Right lung (tissue), 5 donors: ENCODE results near the gene IQCC. TPM values are rescaled to one million over a fixed set of nuclear protein-coding genes. Genes with fewer than 3 reads are reported as not detected.

Experiments used
- DNase-seq, 2 donors: peaks; one replicate each; pipeline ENCODE4 v3.0.0-alpha.2; 2013
- polyA plus RNA-seq, 5 donors: library from polyadenylated mRNA; unstranded; fragments of 120-200 nt; gene quantifications; one replicate each; pipeline versions ENCODE4 v1.2.1 to v1.2.3, GENCODE V29; 2013; ENCODE audit warnings: inconsistent platforms in 1 of 5, low replicate concordance in 1 of 5; ENCODE audit not compliant: insufficient read length in 5 of 5, insufficient read depth in 1 of 5

IQCC gene
- polyA plus RNA-seq, 5 donors, result 7.2 to 8.7 (median 7.8) TPM

DNA sequence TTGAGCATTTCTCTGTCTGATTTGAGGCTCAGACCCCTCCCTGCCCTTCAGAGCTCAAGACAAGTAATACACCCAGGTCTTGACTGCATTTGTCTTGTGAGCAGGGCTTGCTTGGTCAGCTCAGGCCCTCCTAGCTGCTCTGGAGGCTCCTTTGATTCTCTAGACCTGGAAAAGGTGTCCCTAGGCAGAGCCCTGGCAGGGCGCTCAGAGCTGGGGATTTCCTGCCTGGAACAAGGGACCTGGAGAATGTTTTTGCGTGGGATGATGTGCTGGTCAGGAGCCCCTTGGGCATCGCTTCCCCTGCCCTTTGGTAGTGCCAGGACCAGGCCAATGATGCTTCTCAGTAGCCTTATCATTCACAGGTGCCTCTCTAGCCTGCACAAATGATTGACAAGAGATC lies 9.9 kb upstream of the IQCC start:
- no peak for DNase-seq

GRCh38 chr1:32195972-32196823 lies 9.3 kb upstream of the IQCC start:
- no peak for DNase-seq

DNA sequence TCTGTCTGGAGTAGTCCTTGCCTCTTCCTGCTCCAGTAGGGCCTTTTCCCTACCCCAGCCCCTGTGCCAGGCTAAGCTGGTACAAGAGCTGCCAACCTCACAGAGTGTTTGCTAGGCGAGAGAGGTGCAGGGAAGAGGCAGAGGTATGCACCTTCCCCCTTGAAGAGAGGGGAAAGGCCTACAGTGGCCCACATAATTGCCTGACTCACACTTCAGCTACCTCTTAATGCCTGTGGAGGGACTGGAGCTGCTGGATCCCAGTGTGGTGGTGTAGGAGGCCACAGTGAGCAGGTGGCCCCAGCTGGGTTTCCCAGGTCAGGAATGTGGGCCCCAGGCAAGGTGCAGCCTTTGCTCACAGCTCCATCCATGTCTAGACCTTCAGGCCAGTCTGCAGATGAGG lies 8.4 kb upstream of the IQCC start:
- no peak for DNase-seq

DNA sequence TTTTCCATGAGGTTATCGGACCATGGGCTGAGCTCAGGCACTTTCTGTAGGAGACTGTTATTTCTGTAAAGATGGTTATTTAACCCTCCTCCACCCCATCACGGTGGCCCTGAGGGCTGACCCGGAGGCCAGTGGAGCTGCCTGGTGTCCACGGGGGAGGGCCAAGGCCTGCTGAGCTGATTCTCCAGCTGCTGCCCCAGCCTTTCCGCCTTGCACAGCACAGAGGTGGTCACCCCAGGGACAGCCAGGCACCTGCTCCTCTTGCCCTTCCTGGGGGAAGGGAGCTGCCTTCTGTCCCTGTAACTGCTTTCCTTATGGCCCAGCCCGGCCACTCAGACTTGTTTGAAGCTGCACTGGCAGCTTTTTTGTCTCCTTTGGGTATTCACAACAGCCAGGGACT lies 7.6 kb upstream of the IQCC start:
- no peak for DNase-seq

DNA sequence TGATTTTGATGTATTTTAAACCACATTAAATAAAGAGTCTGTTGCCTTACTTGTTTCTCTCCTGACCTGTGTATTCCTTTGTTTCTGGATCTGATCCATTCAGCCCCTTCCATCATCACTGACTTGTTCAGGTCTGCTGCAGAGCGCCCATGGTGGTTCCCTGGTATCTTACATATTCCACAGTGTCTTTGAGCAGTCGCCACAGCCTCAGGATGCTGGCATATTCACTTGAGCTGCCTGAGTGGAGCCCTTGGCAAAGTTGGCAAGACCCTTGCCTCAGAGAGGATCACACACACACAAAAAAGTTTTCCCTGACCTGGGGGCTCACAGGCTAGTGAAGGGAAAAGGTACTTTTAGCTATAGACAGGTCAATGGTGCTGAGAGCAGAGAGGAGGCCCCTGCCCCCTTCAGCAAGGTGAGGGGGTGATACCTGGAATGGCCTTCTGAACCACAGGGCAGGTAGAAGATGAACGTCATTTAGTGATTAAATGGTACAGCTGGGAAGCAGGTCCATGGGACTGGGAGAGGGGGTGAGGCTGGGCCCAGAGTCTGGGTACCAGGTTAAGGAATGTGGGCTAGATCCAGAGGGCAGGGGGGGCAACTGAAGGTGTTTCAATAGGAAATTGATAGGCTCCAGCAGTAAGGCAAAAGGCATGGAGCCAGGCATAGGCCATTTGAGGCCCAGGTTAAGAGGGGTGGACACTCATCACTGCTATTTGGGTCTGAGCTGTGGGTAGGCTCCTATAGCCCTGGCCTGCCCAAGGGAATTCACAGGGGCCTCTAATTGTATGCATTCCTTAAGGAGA lies 7.0 kb upstream of the IQCC start:
- no peak for DNase-seq

DNA sequence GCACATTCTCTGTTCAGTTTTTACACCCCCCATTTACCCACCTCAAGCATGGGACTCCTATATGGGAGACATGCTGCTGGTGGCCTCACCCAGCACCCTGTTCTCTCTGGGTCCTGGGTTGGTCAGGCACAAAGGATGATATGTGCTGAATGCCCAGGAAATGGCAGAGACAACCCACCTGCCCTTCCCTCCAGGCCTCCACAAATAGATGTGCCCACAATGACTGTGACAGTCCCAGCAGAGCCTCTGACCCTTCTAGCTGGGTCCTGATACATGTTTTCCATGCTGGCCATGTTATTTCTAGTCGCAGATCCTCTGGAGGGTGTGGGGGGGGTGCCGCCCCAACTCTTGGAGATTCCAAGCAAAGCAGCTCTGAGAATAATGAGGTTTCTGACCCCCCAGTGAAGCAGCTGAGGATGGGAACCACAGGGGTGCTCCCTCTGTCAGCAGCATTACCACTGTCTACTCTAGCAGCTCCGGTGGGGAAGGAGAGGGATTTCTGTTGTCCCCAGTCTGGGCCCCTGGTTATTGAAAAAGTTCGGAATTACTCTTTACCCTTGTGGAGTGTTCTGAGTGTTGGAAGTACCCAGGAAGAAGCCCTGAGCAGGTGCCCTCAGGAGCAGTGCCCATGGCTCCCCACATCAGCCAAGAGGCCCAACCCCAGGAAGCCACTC lies 6.3 kb upstream of the IQCC start:
- DNase-seq, result no peak

- DNase-seq, result no peak
Observed at GRCh38 chr1:32199717-32200072, 5.8 kb upstream of the IQCC start.

DNA sequence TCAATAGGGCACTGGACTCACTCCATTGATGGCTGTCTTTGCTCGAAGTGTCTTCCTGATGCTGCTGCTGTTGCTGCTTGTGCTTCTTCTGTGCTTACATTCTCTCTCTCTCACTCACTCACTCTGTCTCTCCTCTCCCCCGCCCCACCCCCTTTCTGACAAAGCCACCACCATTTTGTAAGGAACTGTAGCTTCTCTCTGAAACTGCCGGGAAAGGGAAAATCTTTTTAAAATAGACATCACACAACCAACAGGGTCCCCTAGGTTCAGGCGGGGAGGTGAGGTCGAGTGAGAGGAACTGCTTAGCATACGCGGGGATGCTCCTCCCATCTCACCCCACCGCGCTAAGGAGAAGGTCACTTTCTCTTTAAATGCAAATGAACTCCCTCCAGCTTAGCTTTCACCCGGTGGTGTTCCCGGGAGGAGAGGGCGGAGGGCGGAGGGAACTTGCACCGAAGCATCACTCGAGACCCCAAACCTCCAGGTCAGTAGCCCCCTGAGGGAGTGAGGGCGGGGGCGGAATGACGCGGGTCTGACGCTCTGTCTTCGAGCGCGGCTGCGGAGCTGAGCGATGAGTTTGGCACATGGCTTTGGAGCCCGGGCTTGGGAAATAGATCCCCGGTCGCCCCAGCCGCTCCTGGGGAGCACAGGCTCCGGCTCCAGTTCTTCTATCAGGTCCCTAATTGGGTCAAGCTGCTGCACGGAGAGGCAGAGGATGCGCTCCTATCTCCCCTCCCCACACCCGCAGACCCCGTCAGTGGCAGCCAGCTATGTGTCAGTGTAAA lies 5.1 kb upstream of the IQCC start, which contains the start of gene CCDC28B:
Gene CCDC28B (plus strand): TSS at position 370 of the 785 bp plus-strand sequence. CDS start 1,341 bp downstream, outside the sequence.
- DNase-seq, result peak; percentile 64 to 71

GRCh38 chr1:32201011-32201855 lies 4.2 kb upstream of the IQCC start:
- peak; percentile 51 to 58 for DNase-seq

- DNase-seq, result no peak
Observed at GRCh38 chr1:32204943-32205361, 519 bp upstream of the IQCC start.

DNA sequence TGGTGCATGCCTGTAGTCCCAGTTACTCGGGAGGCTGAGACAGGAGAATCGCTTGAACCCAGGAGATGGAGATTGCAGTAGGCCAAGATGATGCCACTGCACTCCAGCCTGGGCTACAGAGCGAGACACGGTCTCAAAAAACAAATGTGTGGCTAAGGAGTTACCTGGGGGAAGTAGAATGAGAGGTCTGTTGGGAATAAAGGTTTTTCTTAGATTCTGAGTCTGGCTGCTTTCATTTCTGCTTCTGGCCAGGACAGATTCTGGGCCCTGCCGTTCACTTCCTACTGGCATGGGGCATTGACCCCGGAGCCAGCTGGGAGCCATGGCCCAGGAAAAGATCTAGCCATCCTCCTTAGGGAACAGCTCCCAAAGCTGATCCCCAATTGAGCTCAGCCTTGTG lies 3.0 kb downstream of the IQCC start:
- no peak for DNase-seq

- peak in 1 of 2 donors; percentile 38 for DNase-seq
Observed at GRCh38 chr1:32208891-32209328, 3.4 kb downstream of the IQCC start, which contains the start of gene DCDC2B. Gene DCDC2B, plus strand, starts transcription at chr1:32209089. Its CDS starts 5 bp downstream, at chr1:32209094.

- no peak for DNase-seq
Observed at GRCh38 chr1:32215629-32216480, 10.4 kb downstream of the IQCC start.

DNA sequence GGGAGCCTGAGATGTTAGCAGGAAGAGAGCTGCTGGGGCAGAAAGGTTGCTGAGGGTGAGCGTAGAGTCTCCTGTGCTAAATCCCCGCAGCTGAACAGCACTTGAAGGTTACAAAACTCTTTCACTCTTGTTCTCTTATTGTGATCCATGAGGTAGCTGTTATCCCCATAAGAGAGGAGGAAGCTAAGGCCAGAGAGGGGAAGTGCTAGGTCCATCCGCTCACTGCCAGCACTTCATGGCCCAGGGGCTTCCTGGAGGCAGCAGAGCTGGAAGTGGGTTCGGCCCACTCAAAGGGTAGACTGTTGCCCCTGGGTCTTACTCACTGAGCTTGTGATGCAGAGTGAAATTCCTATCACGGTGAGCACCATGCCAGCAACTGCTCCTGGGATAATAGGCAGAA lies 11.1 kb downstream of the IQCC start:
- DNase-seq, result no peak

GRCh38 chr1:32219022-32219421 lies 13.6 kb downstream of the IQCC start:
- no peak for DNase-seq

GRCh38 chr1:32220746-32221580 lies 15.5 kb downstream of the IQCC start:
- no peak for DNase-seq

GRCh38 chr1:32221581-32221979 lies 16.1 kb downstream of the IQCC start:
- no peak for DNase-seq

- DNase-seq, result peak; percentile 88 to 92
Observed at GRCh38 chr1:32221980-32222755, 16.7 kb downstream of the IQCC start, which contains the start of the genes EIF3I and TMEM234. Gene EIF3I, plus strand, starts transcription at chr1:32222407. Its CDS starts 35 bp downstream, at chr1:32222442. Gene TMEM234, minus strand, starts transcription at chr1:32222353. Its CDS starts 31 bp downstream, at chr1:32222322.
